Activated CD4-positive, alpha-beta T cell treated with anti-CD3 and anti-CD28 coated beads, Interleukin-2, amount 50 U/mL, for 48 hours (primary cell): ENCODE measurements around the gene MLX.
"Not testable (repeated sequence)": the region's sequence is repeated elsewhere in the genome, so short reads cannot be mapped to it uniquely, and the experiment has no call there.

Experiments used
- DNase-seq, 2 experiments: peaks; one replicate each; pipeline ENCODE4 v3.0.0-alpha.2; 2020

Gene MLX

GRCh38 chr17:42581744-42582270, 14.9 kb downstream of the MLX start:
- DNase-seq, result no peak

GRCh38 chr17:42584880-42585279, 18.0 kb downstream of the MLX start:
- no peak for DNase-seq

- DNase-seq, result no peak
These were observed 18.5 kb downstream of the MLX start for GRCh38 chr17:42585353-42585752.

- no peak for DNase-seq
These were observed 19.8 kb downstream of the MLX start for GRCh38 chr17:42586514-42587230.

- DNase-seq, result no peak
These were observed 24.0 kb downstream of the MLX start for GRCh38 chr17:42590886-42591285.

- DNase-seq, result no peak
These were observed 24.5 kb downstream of the MLX start for GRCh38 chr17:42591411-42591810.

- DNase-seq, result no peak
These were observed 29.5 kb downstream of the MLX start for GRCh38 chr17:42596386-42596785.

- DNase-seq, result no peak
These were observed 32.0 kb downstream of the MLX start for GRCh38 chr17:42598905-42599304.

GRCh38 chr17:42603318-42603717, 36.4 kb downstream of the MLX start:
- no peak for DNase-seq

- DNase-seq, result no peak
These were observed 40.9 kb downstream of the MLX start for GRCh38 chr17:42607769-42608168.

GRCh38 chr17:42608305-42609181, 41.6 kb downstream of the MLX start:
- DNase-seq, result peak in 1 of 2 experiments; percentile 18

GRCh38 chr17:42609182-42609813, 42.4 kb downstream of the MLX start, which contains the start of the genes RETREG3 and TUBG1:
RETREG3 (minus strand) TSS chr17:42609374; CDS start chr17:42609324, 50 bp downstream.
TUBG1 (plus strand) TSS chr17:42609683; CDS start chr17:42609738, 55 bp downstream.
- DNase-seq, result peak; percentile 99

- DNase-seq, result peak; percentile 30 to 42
These were observed 43.2 kb downstream of the MLX start for GRCh38 chr17:42609814-42610801.

GRCh38 chr17:42612013-42612412, 45.1 kb downstream of the MLX start:
- no peak for DNase-seq

- DNase-seq, result no peak
These were observed 46.9 kb downstream of the MLX start for GRCh38 chr17:42613699-42614295.

GRCh38 chr17:42617956-42618431, 51.1 kb downstream of the MLX start:
- no peak for DNase-seq

GRCh38 chr17:42618442-42619150, 51.7 kb downstream of the MLX start:
- DNase-seq, result peak; percentile 1 to 8

GRCh38 chr17:42621987-42622386, 55.1 kb downstream of the MLX start:
- DNase-seq, result not testable (repeated sequence)
